Measurements from ENCODE around the gene TMED4. TPM values are rescaled to one million over a fixed set of nuclear protein-coding genes. Genes with fewer than 3 reads are reported as not detected.

The TMED4 gene
- total RNA-seq, 1 donor from 2014 or later: 203 TPM

DNA sequence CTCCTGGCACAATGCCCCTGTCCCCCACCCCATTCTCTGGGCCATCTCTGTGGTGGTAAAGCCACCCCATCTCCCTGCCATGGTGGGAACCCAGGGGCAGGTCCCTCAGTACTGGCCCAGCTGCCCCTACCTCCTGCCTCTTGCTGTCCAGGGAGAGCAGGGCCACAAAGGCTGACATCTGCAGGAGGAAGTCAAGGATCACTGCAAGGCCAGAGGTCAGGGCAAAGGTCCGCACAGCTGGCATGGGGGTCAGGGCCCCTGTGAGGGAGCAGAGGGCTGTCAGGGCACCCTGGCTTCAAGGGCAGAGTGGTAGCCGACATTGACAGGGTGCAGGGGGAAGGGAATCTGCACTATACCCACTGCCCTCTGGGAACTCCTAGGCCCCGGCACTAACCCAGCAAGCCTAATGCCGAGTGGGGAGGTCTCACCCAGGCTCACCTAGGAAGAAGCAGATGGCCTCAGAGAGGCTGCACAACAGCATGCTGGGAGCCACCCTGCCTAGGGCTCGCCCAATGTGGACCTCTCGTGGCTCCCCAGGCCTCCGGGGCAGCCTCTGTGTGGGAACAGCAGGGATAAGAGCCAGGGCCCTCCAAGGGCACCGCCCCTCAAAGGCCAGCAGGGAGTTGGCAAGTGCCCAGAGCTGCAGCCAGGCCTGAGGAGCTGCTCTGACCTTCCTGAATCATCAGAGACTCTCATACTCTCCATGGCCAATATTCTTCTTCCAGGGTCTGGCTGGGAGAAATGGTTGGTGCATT is 48.6 kb downstream of the TMED4 start:
- FAIRE-seq: no peak
- no peak overlapping the region for H3K4me3 ChIP-seq (ENCODE audit: low read depth, low read length)
- no peak for DNase-seq (ENCODE audit: low read depth)
- no peaks in the 10 kb centered on the region for H3K27me3 ChIP-seq (ENCODE audit: control insufficient read depth, insufficient read depth, low read length)
- TF ChIP-seq, protein P1, sequence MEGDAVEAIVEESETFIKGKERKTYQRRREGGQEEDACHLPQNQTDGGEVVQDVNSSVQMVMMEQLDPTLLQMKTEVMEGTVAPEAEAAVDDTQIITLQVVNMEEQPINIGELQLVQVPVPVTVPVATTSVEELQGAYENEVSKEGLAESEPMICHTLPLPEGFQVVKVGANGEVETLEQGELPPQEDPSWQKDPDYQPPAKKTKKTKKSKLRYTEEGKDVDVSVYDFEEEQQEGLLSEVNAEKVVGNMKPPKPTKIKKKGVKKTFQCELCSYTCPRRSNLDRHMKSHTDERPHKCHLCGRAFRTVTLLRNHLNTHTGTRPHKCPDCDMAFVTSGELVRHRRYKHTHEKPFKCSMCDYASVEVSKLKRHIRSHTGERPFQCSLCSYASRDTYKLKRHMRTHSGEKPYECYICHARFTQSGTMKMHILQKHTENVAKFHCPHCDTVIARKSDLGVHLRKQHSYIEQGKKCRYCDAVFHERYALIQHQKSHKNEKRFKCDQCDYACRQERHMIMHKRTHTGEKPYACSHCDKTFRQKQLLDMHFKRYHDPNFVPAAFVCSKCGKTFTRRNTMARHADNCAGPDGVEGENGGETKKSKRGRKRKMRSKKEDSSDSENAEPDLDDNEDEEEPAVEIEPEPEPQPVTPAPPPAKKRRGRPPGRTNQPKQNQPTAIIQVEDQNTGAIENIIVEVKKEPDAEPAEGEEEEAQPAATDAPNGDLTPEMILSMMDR (IDR thresholded peaks at IDR 0.05; ENCODE audit: insufficient read depth, low read length, severe bottlenecking): no peak
- H3K36me3 ChIP-seq (ENCODE audit: control insufficient read depth, insufficient read depth, low read length): no peaks in the 10 kb centered on the region

DNA sequence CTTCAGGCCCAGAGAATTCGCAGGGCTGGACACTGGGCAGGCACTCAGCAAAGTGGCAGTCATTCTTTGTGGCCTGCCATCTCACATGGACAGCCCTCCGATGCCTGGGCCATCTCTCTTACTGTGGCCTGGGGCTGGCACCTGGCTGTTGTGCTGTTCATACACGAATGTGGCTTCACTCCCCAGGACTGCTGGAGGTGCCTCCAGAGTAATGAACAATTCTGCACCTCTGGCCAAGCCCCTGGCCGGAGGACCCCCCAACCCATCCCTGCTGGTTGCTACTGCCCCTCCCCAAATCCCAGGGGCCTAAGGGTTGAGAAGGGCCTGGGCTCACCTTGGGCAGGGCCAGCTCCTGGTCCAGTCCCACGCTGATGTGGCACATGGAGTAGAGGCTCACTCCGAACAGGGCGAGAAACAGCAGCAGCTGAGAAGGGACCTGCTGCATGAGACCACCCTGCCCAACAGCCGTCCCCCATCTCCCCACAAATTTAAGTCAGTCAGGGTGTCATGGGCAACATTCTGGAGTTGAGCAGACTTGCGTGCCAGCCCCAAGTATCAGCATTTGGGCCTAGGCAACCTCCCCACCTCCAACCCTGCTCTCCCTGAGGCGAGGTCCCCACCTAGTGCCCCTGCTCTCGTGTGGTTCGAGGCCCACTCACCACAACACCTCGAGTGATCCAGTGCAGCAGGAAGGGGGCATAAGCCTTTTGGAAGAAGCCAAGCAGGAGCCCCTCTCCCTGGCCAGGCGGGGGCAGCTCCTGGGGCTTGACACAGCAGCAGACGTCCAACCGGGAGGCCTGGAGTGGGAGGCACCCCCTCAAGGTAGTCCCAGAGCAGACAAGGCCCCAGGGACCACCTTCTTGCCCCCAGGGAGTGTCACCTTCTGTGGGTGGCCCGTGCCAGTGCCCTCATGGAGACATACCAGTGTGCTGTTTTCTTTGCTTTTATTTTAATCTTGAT is 50.3 kb downstream of the TMED4 start:
- DNase-seq (ENCODE audit: low read depth): no peak
- FAIRE-seq: no peak
- Histone ChIP-seq H3K36me3 (ENCODE audit: control insufficient read depth, insufficient read depth, low read length) (no peaks in the 10 kb centered on the region), H3K27me3 (ENCODE audit: control insufficient read depth, insufficient read depth, low read length) (no peaks in the 10 kb centered on the region), H3K4me3 (ENCODE audit: low read depth, low read length) (no peak overlapping the region)
- TF ChIP-seq, protein P1 (IDR thresholded peaks at IDR 0.05; ENCODE audit: insufficient read depth, low read length, severe bottlenecking): no peak

DNA sequence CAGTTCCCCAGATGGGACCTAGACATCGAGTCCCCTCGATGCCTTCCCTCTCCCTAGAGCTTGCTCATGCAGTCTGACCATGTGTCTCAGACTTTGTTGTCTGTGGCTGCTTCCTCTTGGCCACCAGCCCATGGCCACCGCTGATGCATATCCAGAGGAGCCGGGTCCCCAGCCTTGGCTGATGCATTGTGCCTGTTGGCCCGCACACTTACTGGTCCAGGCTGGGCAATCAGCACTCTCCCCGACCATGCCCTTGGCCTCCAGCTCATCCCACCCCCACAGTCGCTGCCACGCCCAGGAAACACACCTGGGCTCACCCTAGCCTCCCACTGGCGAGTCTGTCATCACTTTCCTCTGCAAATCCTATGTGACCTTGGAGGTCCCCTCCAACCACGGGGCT is 51.0 kb downstream of the TMED4 start:
- Histone ChIP-seq H3K27me3 (ENCODE audit: control insufficient read depth, insufficient read depth, low read length) (no peaks in the 10 kb centered on the region), H3K4me3 (ENCODE audit: low read depth, low read length) (no peak overlapping the region), H3K36me3 (ENCODE audit: control insufficient read depth, insufficient read depth, low read length) (no peaks in the 10 kb centered on the region)
- FAIRE-seq (peak; percentile 90), DNase-seq (ENCODE audit: low read depth) (peak; percentile 8)
- TF ChIP-seq, protein P1 (IDR thresholded peaks at IDR 0.05; ENCODE audit: insufficient read depth, low read length, severe bottlenecking): no peak

Other genes starting within 250 kb of the TMED4 start
- 59.0 and 85.6 TPM in 2 replicates for gene NUDCD3, start 91.6 kb downstream of the TMED4 start, total RNA-seq
- gene NPC1L1, start 40.9 kb downstream of the TMED4 start, total RNA-seq: under 0.01 TPM in 2 replicates
- gene DDX56, start 8.3 kb downstream of the TMED4 start, total RNA-seq: 56.2 and 65.0 TPM in 2 replicates
- 45.0 and 78.7 TPM in 2 replicates for gene OGDH, start 24.4 kb upstream of the TMED4 start, total RNA-seq
- gene ZMIZ2, start 166.6 kb upstream of the TMED4 start, total RNA-seq: 5.5 and 8.1 TPM in 2 replicates
- 1,106 and 1,178 TPM in 2 replicates for gene PPIA, start 214.4 kb upstream of the TMED4 start, total RNA-seq

All from bronchial epithelial cell (primary cell).